Endothelial cell of umbilical vein (primary cell): ENCODE results near the gene KCNIP1. TPM values are rescaled to one million over a fixed set of nuclear protein-coding genes. Genes with fewer than 3 reads are reported as not detected.

Experiments
- BruUV-seq: library from RNA; stranded (reverse); fragments of 400-500 nt; replicated peaks from 2 replicates; lab custom pipeline; 2021; lab: Mats Ljungman, UMichigan
- CTCF ChIA-PET: fragments of 300-600, 350-600 bp; sonication (Branson Sonifier 250); formaldehyde crosslinking; loops from one replicate; lab custom pipeline; 2021; ENCODE audit warnings: antibody characterized with exemption, inconsistent platforms; lab: Charles Lee
- POLR2A ChIA-PET: fragments of 300-600, 350-600 bp; sonication (Branson Sonifier 250); formaldehyde crosslinking; loops from one replicate; lab custom pipeline; 2021; ENCODE audit warnings: antibody characterized with exemption, inconsistent platforms; lab: Charles Lee
- DNase-seq: peaks from one replicate; pipeline ENCODE4 v3.0.0-alpha.2; 2011; ENCODE audit warnings: low read depth, low spot score
- FAIRE-seq: peaks from 2 replicates; lab custom pipeline; 2011; peaks lifted over from hg19 to GRCh38; lab: Jason Lieb, UNC
- H2AFZ ChIP-seq: 2 replicates; pipeline ENCODE4 v1.6.0; 2012; ENCODE audit warnings: low read depth, low read length, control low read depth, inconsistent platforms
- H3K27ac ChIP-seq: 2 replicates; pipeline ENCODE4 v1.5.1; 2011; ENCODE audit warnings: low read depth, mild to moderate bottlenecking, control low read depth, low read length, moderate library complexity; ENCODE audit not compliant: insufficient read depth
- H3K27me3 ChIP-seq, 2 experiments: 2 replicates each; pipeline versions ENCODE4 v1.6.0 to v1.6.1; 2011; ENCODE audit warnings: low read length in 2 of 2, mixed read lengths in 1 of 2; ENCODE audit not compliant: control insufficient read depth in 2 of 2, insufficient read depth in 2 of 2
- H3K36me3 ChIP-seq, 2 experiments: 2 replicates in 1 of 2; 3 replicates in 1 of 2; pipeline ENCODE4 v1.5.1; 2011; ENCODE audit warnings: low read length in 2 of 2, mild to moderate bottlenecking in 1 of 2, moderate library complexity in 1 of 2; ENCODE audit not compliant: control insufficient read depth in 2 of 2, insufficient read depth in 2 of 2; ENCODE audit errors: extremely low read depth in 1 of 2
- H3K4me1 ChIP-seq: 3 replicates; pipeline ENCODE4 v1.5.1; 2011; ENCODE audit warnings: mild to moderate bottlenecking, low read length; ENCODE audit not compliant: control insufficient read depth, insufficient read depth; ENCODE audit errors: extremely low read depth
- H3K4me2 ChIP-seq: 2 replicates; pipeline ENCODE4 v1.6.1; 2011; ENCODE audit warnings: low read length, control low read depth, mixed read lengths; ENCODE audit not compliant: insufficient read depth
- H3K4me3 ChIP-seq, 3 experiments: fragments of 200-600 bp in 1 of 3; sonication (generic), shearing (Covaris generic) in 1 of 3; replicated peaks in 1 of 3; 2 replicates each; pipeline ENCODE4 v1.5.1; 2011 to 2016; ENCODE audit warnings: control low read depth in 3 of 3, low read length in 3 of 3, mild to moderate bottlenecking in 2 of 3, inconsistent platforms in 1 of 3, low read depth in 1 of 3, moderate library complexity in 1 of 3; ENCODE audit not compliant: insufficient read depth in 1 of 3
- H3K79me2 ChIP-seq: 2 replicates; pipeline ENCODE4 v1.6.0; 2012; ENCODE audit warnings: low read length, inconsistent platforms; ENCODE audit not compliant: control insufficient read depth, insufficient read depth
- H3K9ac ChIP-seq: replicated peaks from 2 replicates; pipeline ENCODE3; 2011; ENCODE audit warnings: low read length, control low read depth; ENCODE audit not compliant: insufficient read depth; ENCODE audit errors: extremely low read depth
- H3K9me1 ChIP-seq: replicated peaks from 3 replicates; pipeline ENCODE4 v1.6.0; 2011; ENCODE audit warnings: mild to moderate bottlenecking, low read length; ENCODE audit not compliant: control insufficient read depth, insufficient read depth; ENCODE audit errors: extremely low read depth
- H3K9me3 ChIP-seq: replicated peaks from 2 replicates; pipeline ENCODE4 v1.5.1; 2012; ENCODE audit warnings: low read length, inconsistent platforms; ENCODE audit not compliant: control insufficient read depth, insufficient read depth
- H4K20me1 ChIP-seq: replicated peaks from 2 replicates; pipeline ENCODE3; 2011; ENCODE audit warnings: mild to moderate bottlenecking, low read length; ENCODE audit not compliant: control insufficient read depth, insufficient read depth; ENCODE audit errors: extremely low read depth
- EZH2 ChIP-seq: IDR thresholded peaks from 2 replicates; pipeline ENCODE4 v1.6.1; 2012; ENCODE audit warnings: borderline replicate concordance, low read depth, mild to moderate bottlenecking, moderate library complexity, low read length, inconsistent platforms; ENCODE audit not compliant: severe bottlenecking
- FOS ChIP-seq: IDR thresholded peaks from 2 replicates; pipeline ENCODE4 v1.6.1; 2011; ENCODE audit warnings: mild to moderate bottlenecking, low read length, moderate library complexity, borderline replicate concordance; ENCODE audit not compliant: insufficient read depth
- GATA2 ChIP-seq: IDR thresholded peaks from 2 replicates; pipeline ENCODE4 v1.7.0; 2011; ENCODE audit warnings: low read depth, mild to moderate bottlenecking, moderate library complexity, mixed read lengths, low read length; ENCODE audit not compliant: insufficient read length, insufficient read depth
- JUN ChIP-seq: IDR thresholded peaks from 2 replicates; pipeline ENCODE4 v1.6.1; 2011; ENCODE audit warnings: borderline replicate concordance, low read depth; ENCODE audit not compliant: insufficient read length, insufficient read depth
- MYC ChIP-seq: IDR thresholded peaks from one replicate; pipeline ENCODE4 v1.6.1; 2011; ENCODE audit warnings: mild to moderate bottlenecking, low read depth, low read length
- POLR2A ChIP-seq: IDR thresholded peaks from 2 replicates; pipeline ENCODE4 v1.6.1; 2012; ENCODE audit warnings: low read depth, mild to moderate bottlenecking, control low read depth, low read length
- POLR2AphosphoS5 ChIP-seq: IDR thresholded peaks from 2 replicates; pipeline ENCODE4 v1.6.1; 2012; ENCODE audit warnings: low read depth, mild to moderate bottlenecking, control low read depth, low read length, moderate library complexity; ENCODE audit not compliant: insufficient read depth
- dilution Hi-C: fragments of 300-500 bp; cut with MboI; formaldehyde crosslinking; loops from one replicate; pipeline ENCODE4 v1.15.0; 2019; ENCODE audit warnings: low sequenced_read_pairs; ENCODE audit not compliant: extremely low pct_ligation_motif_present
- intact Hi-C: fragments of 100-400 bp; cut with micrococcal nuclease; formaldehyde crosslinking; loops from one replicate; pipeline ENCODE4 v1.10.0; 2022
- polyA plus RNA-seq, 4 experiments: library from polyadenylated mRNA; depleted of rRNA in 3 of 4; stranded (reverse) in 3 of 4; unstranded in 1 of 4; fragments of >200 nt; gene quantifications; 2 replicates each; pipeline versions ENCODE4 v1.2.1 to v1.2.3, GENCODE V29; 2011 to 2012; ENCODE audit warnings: missing spikeins in 1 of 4
- total RNA-seq: library from RNA; stranded (reverse); gene quantifications from 2 replicates; pipeline ENCODE4 v1.2.3, GENCODE V29; 2021
- TF ChIP-seq, protein P1 (sequence below): IDR thresholded peaks from 2 replicates; pipeline ENCODE4 v1.6.1; 2011; ENCODE audit not compliant: insufficient read depth, insufficient read length
- TF ChIP-seq, protein P2 (sequence below), 2 donors: IDR thresholded peaks; 1 replicate in 1 of 2; 2 replicates in 1 of 2; pipeline ENCODE4 v1.5.1; 2011; ENCODE audit warnings: low read length in 2 of 2, mild to moderate bottlenecking in 2 of 2, moderate library complexity in 2 of 2, control low read depth in 1 of 2, inconsistent platforms in 1 of 2, low read depth in 1 of 2; ENCODE audit not compliant: insufficient read depth in 1 of 2; ENCODE audit errors: extremely low read depth in 1 of 2

KCNIP1 gene
- total and polyA plus RNA-seq, 2 donors (not counting 3 experiments of a cell fraction or from before 2014, with no cell fraction given): 0.15 TPM; not detected in 1

GRCh38 chr5:170552621-170553115, 48.8 kb downstream of the KCNIP1 start:
- Histone ChIP-seq H2AFZ (no peak overlapping the region), H3K4me3 (no peak overlapping the region), H3K4me1 (no peaks in the 10 kb centered on the region), H3K9me1 (no peaks in the 10 kb centered on the region), H4K20me1 (no peaks in the 10 kb centered on the region), H3K27ac (no peak overlapping the region), H3K4me2 (no peak overlapping the region), H3K9me3 (no peaks in the 10 kb centered on the region), H3K36me3 (no peaks in the 10 kb centered on the region), H3K9ac (no peak overlapping the region), H3K79me2 (no peaks in the 10 kb centered on the region), H3K27me3 (no peaks in the 10 kb centered on the region)
- CTCF ChIA-PET: interaction anchor here (0.9 to 1.2 kb wide), 3 partner anchors 11 to 58 kb away, joined by 3 to 4 read pairs (median 3); no protein-coding TSS in a partner anchor
- TF ChIP-seq POLR2AphosphoS5: no peak
- no peak for TF ChIP-seq JUN
- TF ChIP-seq GATA2: no peak
- no peak for TF ChIP-seq POLR2A
- no peak for TF ChIP-seq MYC
- TF ChIP-seq, protein P1, sequence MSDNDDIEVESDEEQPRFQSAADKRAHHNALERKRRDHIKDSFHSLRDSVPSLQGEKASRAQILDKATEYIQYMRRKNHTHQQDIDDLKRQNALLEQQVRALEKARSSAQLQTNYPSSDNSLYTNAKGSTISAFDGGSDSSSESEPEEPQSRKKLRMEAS: no peak
- TF ChIP-seq EZH2: no peak
- TF ChIP-seq FOS: no peak
- TF ChIP-seq, protein P2, sequence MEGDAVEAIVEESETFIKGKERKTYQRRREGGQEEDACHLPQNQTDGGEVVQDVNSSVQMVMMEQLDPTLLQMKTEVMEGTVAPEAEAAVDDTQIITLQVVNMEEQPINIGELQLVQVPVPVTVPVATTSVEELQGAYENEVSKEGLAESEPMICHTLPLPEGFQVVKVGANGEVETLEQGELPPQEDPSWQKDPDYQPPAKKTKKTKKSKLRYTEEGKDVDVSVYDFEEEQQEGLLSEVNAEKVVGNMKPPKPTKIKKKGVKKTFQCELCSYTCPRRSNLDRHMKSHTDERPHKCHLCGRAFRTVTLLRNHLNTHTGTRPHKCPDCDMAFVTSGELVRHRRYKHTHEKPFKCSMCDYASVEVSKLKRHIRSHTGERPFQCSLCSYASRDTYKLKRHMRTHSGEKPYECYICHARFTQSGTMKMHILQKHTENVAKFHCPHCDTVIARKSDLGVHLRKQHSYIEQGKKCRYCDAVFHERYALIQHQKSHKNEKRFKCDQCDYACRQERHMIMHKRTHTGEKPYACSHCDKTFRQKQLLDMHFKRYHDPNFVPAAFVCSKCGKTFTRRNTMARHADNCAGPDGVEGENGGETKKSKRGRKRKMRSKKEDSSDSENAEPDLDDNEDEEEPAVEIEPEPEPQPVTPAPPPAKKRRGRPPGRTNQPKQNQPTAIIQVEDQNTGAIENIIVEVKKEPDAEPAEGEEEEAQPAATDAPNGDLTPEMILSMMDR (IDR thresholded peaks at IDR 0.05; ENCODE audit: extremely low read depth in 1 of 2, insufficient read depth in 1 of 2, low read depth in 1 of 2, low read length in 2 of 2): no peak
- no TSS peak for BruUV-seq
- intact Hi-C loops: loop anchor here (5.0 kb wide), 1 partner anchor 115 kb away; no protein-coding TSS in a partner anchor
- POLR2A ChIA-PET: no interaction called here
- dilution Hi-C loops: no loop called here
- FAIRE-seq: no peak
- peak; percentile 41 for DNase-seq
